ENCODE measurements around the gene PTP4A2.

DNA sequence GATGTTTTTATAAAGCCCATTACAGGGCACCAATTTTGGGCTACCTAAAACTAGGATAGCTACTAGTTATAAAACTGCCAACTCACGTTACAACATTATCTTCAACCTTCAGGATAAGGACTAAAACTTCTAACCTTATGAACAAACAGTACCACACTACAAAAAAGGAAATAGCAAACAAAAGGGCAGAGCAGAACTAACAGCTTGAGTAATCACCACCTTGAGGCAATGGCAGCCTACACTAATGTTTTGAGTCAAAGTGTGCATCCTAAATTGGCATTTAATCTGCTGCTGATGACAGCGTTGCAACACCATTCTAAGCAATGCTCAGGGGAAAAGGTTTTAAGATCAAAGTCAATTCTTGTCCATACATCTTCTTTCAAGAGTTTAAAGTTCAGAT is 27.2 kb downstream of the PTP4A2 start:
- TF ChIP-seq, protein P1, sequence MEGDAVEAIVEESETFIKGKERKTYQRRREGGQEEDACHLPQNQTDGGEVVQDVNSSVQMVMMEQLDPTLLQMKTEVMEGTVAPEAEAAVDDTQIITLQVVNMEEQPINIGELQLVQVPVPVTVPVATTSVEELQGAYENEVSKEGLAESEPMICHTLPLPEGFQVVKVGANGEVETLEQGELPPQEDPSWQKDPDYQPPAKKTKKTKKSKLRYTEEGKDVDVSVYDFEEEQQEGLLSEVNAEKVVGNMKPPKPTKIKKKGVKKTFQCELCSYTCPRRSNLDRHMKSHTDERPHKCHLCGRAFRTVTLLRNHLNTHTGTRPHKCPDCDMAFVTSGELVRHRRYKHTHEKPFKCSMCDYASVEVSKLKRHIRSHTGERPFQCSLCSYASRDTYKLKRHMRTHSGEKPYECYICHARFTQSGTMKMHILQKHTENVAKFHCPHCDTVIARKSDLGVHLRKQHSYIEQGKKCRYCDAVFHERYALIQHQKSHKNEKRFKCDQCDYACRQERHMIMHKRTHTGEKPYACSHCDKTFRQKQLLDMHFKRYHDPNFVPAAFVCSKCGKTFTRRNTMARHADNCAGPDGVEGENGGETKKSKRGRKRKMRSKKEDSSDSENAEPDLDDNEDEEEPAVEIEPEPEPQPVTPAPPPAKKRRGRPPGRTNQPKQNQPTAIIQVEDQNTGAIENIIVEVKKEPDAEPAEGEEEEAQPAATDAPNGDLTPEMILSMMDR (IDR thresholded peaks at IDR 0.05) = no peak
- no peak for TF ChIP-seq ZFX (IDR thresholded peaks at IDR 0.05; ENCODE audit: borderline replicate concordance)

Data from 22Rv1 (cell line).